PC-9 (cell line): ENCODE results near the gene MKNK2.

Experiments used
- EZH2 ChIP-seq: fragments of 200-600 bp; sonication (generic); IDR thresholded peaks from 2 replicates; pipeline ENCODE4 v1.8.0; 2017; ENCODE audit warnings: antibody characterized with exemption, low read depth
- TF ChIP-seq, protein P1 (sequence below): fragments of 200-600 bp; sonication (generic); conservative IDR thresholded peaks from 2 replicates; pipeline ENCODE4 v1.6.1; 2017; ENCODE audit warnings: mixed run types, antibody characterized with exemption, mild to moderate bottlenecking, moderate library complexity

DNA sequence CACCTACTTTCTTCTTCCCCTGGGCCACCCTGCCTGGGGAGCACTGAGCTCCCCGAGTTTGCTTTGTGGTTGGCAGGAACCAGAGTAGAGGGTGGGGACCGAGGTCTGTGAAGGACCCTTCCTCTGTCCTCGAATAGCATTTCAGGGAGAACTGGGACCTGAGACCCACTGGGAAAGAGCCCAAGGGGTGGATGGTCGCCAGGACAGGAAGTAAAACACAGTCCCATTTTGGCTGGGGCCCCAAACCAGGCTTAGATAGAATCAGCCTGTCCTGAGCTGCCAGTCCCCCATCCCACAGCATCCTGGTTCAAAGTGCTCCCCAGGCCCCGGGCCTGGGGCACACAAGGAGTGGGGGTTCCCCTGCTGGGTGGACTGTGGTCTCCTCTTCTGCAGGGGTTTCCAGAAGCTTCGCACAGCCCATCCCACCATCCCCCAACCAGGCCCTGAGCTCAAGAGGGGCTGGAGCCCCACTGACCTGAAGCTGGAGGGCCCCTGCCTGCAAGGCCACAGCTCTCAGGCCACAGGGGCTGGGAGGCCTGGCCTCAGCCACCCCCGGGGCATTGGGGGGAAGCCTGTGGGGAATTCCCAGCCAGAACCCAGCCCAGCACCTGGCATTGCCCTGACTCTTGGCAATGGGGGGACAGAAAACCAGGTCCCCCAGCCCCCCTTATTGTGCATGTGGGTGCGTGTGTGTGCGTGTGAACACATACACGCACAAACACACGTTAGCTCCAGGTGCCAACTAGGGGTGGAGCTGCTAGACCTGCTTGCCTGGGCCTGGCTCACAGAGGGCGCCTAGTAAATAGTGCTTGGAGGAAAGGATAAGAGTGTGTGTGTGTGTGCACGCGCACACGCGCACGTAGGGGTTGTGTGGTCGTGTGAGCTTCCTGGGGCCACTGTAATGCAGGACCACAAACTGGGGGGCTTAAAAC, 995 bp upstream of the MKNK2 start:
- TF ChIP-seq, protein P1, sequence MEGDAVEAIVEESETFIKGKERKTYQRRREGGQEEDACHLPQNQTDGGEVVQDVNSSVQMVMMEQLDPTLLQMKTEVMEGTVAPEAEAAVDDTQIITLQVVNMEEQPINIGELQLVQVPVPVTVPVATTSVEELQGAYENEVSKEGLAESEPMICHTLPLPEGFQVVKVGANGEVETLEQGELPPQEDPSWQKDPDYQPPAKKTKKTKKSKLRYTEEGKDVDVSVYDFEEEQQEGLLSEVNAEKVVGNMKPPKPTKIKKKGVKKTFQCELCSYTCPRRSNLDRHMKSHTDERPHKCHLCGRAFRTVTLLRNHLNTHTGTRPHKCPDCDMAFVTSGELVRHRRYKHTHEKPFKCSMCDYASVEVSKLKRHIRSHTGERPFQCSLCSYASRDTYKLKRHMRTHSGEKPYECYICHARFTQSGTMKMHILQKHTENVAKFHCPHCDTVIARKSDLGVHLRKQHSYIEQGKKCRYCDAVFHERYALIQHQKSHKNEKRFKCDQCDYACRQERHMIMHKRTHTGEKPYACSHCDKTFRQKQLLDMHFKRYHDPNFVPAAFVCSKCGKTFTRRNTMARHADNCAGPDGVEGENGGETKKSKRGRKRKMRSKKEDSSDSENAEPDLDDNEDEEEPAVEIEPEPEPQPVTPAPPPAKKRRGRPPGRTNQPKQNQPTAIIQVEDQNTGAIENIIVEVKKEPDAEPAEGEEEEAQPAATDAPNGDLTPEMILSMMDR = no peak
- TF ChIP-seq EZH2 = no peak
